Transverse colon (tissue), 4 donors: ENCODE results near the gene PGAP6. TPM values are rescaled to one million over a fixed set of nuclear protein-coding genes. Genes with fewer than 3 reads are reported as not detected.

Experiments
- DNase-seq: peaks from one replicate; pipeline ENCODE4 v3.0.0-alpha.2; 2019
- H3K27ac ChIP-seq, 4 donors: fragments of 200-600 bp; sonication (generic); 2 replicates each; pipeline ENCODE4 v1.5.1; 2016 to 2018; ENCODE audit warnings: inconsistent platforms in 4 of 4
- H3K27me3 ChIP-seq: fragments of 200-600 bp; sonication (generic); 2 replicates; pipeline ENCODE4 v1.5.1; 2017; ENCODE audit warnings: inconsistent platforms
- H3K36me3 ChIP-seq, 4 donors: fragments of 200-600 bp; sonication (generic); 2 replicates each; pipeline ENCODE4 v1.5.1; 2017 to 2019; ENCODE audit warnings: inconsistent platforms in 4 of 4
- H3K4me1 ChIP-seq, 4 donors: fragments of 200-600 bp; sonication (generic); 2 replicates each; pipeline ENCODE4 v1.5.1; 2017 to 2020; ENCODE audit warnings: inconsistent platforms in 4 of 4
- H3K4me3 ChIP-seq, 4 donors: fragments of 200-600 bp; sonication (generic); 1 replicate in 1 of 4; 2 replicates in 3 of 4; pipeline versions ENCODE4 v1.5.1 to v1.6.1; 2017 to 2019; ENCODE audit warnings: inconsistent platforms in 4 of 4
- H3K9me3 ChIP-seq, 2 donors: fragments of 200-600 bp; sonication (generic); 2 replicates each; pipeline ENCODE4 v1.5.1; 2017 to 2019; ENCODE audit warnings: inconsistent platforms in 2 of 2
- EP300 ChIP-seq: sonication (generic); formaldehyde crosslinking; IDR thresholded peaks from one replicate; pipeline ENCODE4 v1.6.1; 2017; ENCODE audit warnings: antibody characterized with exemption, low read depth
- POLR2A ChIP-seq: fragments of 450-650 bp; IDR thresholded peaks from one replicate; pipeline ENCODE4 v1.6.1; 2016; ENCODE audit warnings: antibody characterized with exemption, mild to moderate bottlenecking, moderate library complexity
- POLR2AphosphoS5 ChIP-seq, 3 donors: sonication (generic); formaldehyde crosslinking; IDR thresholded peaks; one replicate each; pipeline ENCODE4 v1.6.1; 2016; ENCODE audit warnings: antibody characterized with exemption in 3 of 3
- WGBS, 2 donors: methylation state at CpG; one replicate each; pipeline ENCODE4 v1.1.5; 2018; ENCODE audit warnings: low coverage in 1 of 2; 5-methylcytosine and 5-hydroxymethylcytosine counted together
- in situ Hi-C, 4 donors: fragments of 200-750 bp; cut with MboI; loops; one replicate each; pipeline versions ENCODE4 v1.15.0 to v1.15.1; 2017; ENCODE audit warnings: low sequenced_read_pairs in 3 of 4, low pct_ligation_motif_present in 1 of 4, low pct_unique_long_range_greater_than_20kb in 1 of 4
- intact Hi-C: fragments of 100-400 bp; cut with DNase I; formaldehyde crosslinking; loops from one replicate; pipeline ENCODE4 v1.15.1; 2023; ENCODE audit warnings: low total_unique reads
- total RNA-seq, 4 donors: library from RNA; depleted of rRNA; stranded (reverse); fragments of >200 nt; gene quantifications; one replicate each; pipeline ENCODE4 v1.1.0, GENCODE V29; 2016
- TF ChIP-seq, protein P1 (sequence below), 5 experiments: fragments of 200-600 bp in 3 of 5; fragments of 450-650 bp in 2 of 5; sonication (generic) in 3 of 5; IDR thresholded peaks; 1 replicate in 2 of 5; 2 replicates in 3 of 5; pipeline ENCODE4 v1.5.1; 2016 to 2017; ENCODE audit warnings: antibody characterized with exemption in 5 of 5, inconsistent platforms in 3 of 5, mild to moderate bottlenecking in 2 of 5, moderate library complexity in 1 of 5

PGAP6 gene
- total RNA-seq, 4 donors from 2014 or later = 105 to 300 (median 179) TPM

DNA sequence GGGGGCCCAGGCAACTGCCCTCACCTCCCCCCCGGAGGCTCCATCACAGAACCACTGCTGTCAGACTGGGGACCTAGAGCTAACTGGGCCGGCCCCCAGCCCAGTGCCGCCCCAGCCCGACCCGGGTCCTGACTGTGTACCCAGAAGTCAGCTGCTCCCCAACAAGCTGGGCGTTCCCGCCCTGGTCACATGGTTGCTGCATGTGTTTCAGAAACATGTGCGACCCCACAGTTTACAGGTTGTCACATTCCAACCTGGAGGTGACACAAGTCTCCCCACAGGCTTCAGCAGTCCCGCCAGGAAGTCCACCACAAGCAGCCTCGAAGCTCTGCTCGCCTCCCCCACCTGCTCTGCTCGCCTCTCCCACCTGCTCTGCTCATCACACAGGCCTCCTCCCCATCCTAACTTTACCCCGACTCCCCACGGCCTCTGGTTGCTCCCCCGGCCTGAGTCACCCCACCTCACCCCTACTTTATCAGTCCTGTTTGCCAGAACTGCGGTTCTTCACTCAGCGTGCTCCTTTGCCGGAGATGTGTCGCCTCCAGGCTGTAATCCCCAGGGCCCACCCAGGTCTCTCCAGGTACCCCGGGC, 12.4 kb downstream of the PGAP6 start:
- intact Hi-C loops = no loop called here
- in situ Hi-C loops = no loop called here
- H3K9me3 ChIP-seq = no peaks in the 10 kb centered on the region
- H3K36me3 ChIP-seq = peaks cover 0 to 15% (median 4%) of the 10 kb centered on the region in 4 donors
- peaks cover 5% of the 10 kb centered on the region for H3K27me3 ChIP-seq
- H3K4me3 ChIP-seq = peak overlapping the region in 1 of 4 donors; percentile 61
- H3K4me1 ChIP-seq = peaks cover 12 to 19% (median 13%) of the 10 kb centered on the region in 4 donors
- TF ChIP-seq POLR2AphosphoS5 (IDR thresholded peaks at IDR 0.05) (no peak), EP300 (no peak), POLR2A (no peak)
- TF ChIP-seq, protein P1, sequence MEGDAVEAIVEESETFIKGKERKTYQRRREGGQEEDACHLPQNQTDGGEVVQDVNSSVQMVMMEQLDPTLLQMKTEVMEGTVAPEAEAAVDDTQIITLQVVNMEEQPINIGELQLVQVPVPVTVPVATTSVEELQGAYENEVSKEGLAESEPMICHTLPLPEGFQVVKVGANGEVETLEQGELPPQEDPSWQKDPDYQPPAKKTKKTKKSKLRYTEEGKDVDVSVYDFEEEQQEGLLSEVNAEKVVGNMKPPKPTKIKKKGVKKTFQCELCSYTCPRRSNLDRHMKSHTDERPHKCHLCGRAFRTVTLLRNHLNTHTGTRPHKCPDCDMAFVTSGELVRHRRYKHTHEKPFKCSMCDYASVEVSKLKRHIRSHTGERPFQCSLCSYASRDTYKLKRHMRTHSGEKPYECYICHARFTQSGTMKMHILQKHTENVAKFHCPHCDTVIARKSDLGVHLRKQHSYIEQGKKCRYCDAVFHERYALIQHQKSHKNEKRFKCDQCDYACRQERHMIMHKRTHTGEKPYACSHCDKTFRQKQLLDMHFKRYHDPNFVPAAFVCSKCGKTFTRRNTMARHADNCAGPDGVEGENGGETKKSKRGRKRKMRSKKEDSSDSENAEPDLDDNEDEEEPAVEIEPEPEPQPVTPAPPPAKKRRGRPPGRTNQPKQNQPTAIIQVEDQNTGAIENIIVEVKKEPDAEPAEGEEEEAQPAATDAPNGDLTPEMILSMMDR (IDR thresholded peaks at IDR 0.05) = no peak
- no peak overlapping the region for H3K27ac ChIP-seq
- no peak for DNase-seq
- 80 to 82% methylated on average over 2 to 19 of the region's 20 CpGs for WGBS, 2 donors

DNA sequence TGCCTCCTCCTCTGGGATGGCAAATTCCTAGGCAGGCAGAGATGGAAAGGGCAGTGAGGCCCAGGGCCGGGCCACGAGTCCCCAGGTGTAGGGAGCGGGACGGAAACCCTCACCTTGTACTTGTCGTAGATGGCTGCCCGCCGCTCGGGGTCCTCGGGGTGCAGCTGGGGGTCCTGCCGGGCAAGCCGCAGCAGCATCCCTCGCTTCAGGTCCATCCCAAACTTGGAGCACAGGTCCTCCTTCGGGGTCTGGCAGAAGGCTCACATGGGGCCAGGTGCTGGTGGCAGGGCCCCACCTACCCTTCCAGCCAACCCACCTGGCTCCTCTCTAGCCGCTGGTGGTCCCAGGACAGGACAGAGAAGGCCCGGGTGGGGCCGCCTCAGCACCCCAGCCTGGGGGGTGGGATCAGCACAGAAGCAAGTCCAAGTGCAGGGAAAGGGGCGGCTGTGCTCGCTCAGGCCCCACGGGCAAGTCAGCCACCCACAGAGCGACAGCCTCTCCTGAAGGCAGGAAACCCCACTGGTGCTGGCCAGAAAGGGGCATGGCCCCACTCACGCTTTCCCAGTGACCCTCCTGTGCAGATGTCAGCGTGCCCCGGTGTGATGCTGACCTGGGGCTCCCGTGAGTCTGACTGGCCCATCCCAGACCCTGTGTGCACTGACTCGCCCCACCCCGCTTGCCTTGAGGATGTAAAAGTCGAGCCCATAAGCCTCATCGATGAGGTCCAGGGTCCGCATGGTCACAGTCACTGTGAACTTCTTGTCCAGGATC, 13.2 kb downstream of the PGAP6 start:
- peak; percentile 8 for DNase-seq
- Histone ChIP-seq H3K27ac (no peak overlapping the region), H3K9me3 (no peaks in the 10 kb centered on the region), H3K4me3 (no peak overlapping the region), H3K4me1 (peaks cover 12 to 19% (median 13%) of the 10 kb centered on the region in 4 donors), H3K36me3 (peaks cover 0 to 15% (median 4%) of the 10 kb centered on the region in 4 donors), H3K27me3 (peaks cover 11% of the 10 kb centered on the region)
- TF ChIP-seq POLR2AphosphoS5 (IDR thresholded peaks at IDR 0.05) (no peak), POLR2A (no peak), EP300 (no peak)
- TF ChIP-seq, protein P1 (IDR thresholded peaks at IDR 0.05) = no peak
- in situ Hi-C loops (no loop called here), intact Hi-C loops (no loop called here)
- 88% methylated on average over 29 of the region's 29 CpGs; no CpG with 5 or more reads in 1 of the 2 donors for whole genome bisulfite sequencing, 2 donors

DNA sequence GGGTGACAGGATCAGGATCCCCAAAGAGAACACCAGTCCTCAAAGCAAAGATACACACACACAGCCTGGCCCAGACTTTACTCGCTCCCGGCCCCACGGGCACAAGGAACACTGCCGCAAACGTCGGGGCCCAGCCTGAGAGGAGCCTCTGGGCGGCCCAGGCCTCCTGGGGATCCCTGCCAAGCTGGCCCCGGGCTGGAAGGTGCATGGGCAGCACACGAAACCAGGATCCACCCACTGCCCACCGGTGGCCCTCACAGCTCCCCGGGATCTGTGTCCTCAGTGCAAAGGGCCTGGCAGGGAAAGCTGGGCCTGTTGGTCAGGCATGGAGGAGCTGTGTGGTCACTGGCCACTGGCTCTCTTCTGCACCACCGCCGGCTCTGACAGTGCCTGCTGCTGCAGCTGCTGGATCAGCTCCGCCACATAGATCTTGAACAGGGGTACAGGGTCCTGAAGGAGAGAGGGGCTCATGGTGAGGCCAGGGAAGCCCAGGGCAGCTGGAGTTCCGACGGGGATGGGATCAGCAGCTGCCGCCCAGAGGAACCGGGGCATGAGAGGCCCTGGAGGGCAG, 14.4 kb downstream of the PGAP6 start:
- intact Hi-C loops (no loop called here), in situ Hi-C loops (no loop called here)
- no peaks in the 10 kb centered on the region for H3K9me3 ChIP-seq
- H3K27me3 ChIP-seq = peaks cover 17% of the 10 kb centered on the region
- no peak for TF ChIP-seq POLR2A
- TF ChIP-seq, protein P1 (IDR thresholded peaks at IDR 0.05) = no peak
- TF ChIP-seq POLR2AphosphoS5 (IDR thresholded peaks at IDR 0.05) = no peak
- DNase-seq = no peak
- WGBS, 2 donors = 92% methylated on average over 18 of the region's 18 CpGs; no CpG with 5 or more reads in 1 of the 2 donors
- peaks cover 0 to 15% (median 4%) of the 10 kb centered on the region in 4 donors for H3K36me3 ChIP-seq
- no peak overlapping the region for H3K27ac ChIP-seq
- peaks cover 12 to 19% (median 13%) of the 10 kb centered on the region in 4 donors for H3K4me1 ChIP-seq
- H3K4me3 ChIP-seq = no peak overlapping the region

DNA sequence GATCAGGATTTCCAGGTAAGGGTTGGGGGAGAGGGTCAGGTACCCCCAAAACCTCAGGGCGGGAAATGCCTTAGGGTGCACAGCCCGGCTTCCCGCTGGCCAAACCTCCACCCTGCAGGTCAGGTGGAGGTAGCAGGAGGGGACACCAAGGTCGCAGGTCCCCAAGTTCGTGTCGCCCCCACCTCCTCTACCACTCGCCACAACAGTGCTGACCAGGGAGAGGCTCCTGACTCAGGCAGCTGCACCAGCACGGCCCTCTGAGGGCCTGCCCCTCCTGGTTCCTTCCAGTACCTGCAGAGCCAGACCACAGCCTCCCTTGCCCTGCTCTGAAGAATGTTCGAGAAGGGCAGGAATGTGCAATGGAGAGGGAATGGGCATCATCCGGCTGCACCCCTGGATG, 15.3 kb downstream of the PGAP6 start:
- Histone ChIP-seq H3K27ac (no peak overlapping the region), H3K4me3 (no peak overlapping the region), H3K27me3 (peaks cover 17% of the 10 kb centered on the region), H3K9me3 (no peaks in the 10 kb centered on the region), H3K4me1 (peaks cover 12 to 24% (median 16%) of the 10 kb centered on the region in 4 donors), H3K36me3 (peaks cover 0 to 15% (median 4%) of the 10 kb centered on the region in 4 donors)
- in situ Hi-C loops (no loop called here), intact Hi-C loops (no loop called here)
- TF ChIP-seq EP300 (no peak), POLR2A (no peak), POLR2AphosphoS5 (IDR thresholded peaks at IDR 0.05) (no peak)
- TF ChIP-seq, protein P1 (IDR thresholded peaks at IDR 0.05) = no peak
- 90% methylated on average over 7 of the region's 10 CpGs; no CpG with 5 or more reads in 1 of the 2 donors for WGBS, 2 donors
- DNase-seq = peak; percentile 6
